Measurements from ENCODE around the gene NCOA5.

The NCOA5 gene

DNA sequence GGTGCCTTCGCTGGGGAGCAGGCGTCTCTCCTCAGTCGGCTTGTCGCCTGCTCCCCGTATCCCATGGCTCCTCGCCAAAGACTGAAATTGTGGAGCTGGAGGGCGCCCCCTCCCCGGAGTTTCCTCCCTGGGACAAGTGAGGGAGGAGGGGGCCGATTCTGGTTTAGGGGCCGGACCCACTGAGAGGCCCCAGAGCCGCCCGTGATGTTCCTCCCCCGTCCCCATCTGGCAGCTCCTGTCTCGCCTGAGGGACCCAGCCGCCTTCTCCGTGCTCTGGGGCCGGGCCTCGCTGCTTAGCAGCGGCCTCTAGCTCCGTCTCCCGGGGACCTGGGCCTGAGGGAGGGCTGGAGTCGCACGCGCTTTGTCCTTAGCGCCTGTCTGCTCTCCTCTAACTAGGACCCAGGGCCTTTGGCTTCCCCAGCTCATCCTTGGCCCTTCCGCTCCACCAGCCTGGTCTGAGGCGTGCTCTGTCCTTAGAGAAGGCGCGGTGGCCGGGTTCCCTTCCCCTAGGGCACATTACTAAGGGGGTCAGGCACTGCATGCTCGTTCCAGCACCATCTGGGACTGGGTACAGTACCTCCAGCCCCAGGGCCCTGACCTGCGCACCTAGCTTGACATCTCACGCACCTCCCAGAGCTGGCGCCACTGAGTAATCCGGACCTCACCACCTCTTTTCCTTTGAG, 31.0 kb downstream of the NCOA5 start:
- DNase-seq, result no peak

- DNase-seq, result peak; percentile 30
Measured at GRCh38 chr20:46057856-46058598, 31.7 kb downstream of the NCOA5 start.

- peak; percentile 23 for DNase-seq
Measured at GRCh38 chr20:46056970-46057855, 32.5 kb downstream of the NCOA5 start.

GRCh38 chr20:46056027-46056833, 33.5 kb downstream of the NCOA5 start:
- no peak for DNase-seq

GRCh38 chr20:46055269-46055668, 34.5 kb downstream of the NCOA5 start:
- DNase-seq, result no peak

DNA sequence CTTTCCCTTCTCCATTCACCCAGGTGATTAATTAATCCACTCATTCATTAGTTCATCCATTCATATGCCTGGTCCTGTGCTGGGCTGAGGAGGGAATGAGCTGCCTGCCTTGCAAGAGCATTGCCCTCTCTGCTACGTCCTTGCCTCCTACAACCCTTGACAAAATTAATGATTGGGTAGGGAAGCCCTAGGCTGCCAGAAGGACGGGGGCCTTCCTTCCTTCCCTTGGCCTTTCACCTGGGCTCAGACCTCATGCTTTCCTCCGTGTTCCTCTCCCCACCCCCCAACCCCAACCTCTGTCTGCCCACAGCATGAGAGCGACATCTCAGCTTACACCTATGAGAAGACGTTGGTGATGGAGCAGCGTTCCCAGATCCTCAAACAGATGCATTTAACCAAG, 35.2 kb downstream of the NCOA5 start:
- DNase-seq, result no peak

- no peak for DNase-seq
Measured at GRCh38 chr20:46053416-46053815, 36.3 kb downstream of the NCOA5 start.

DNA sequence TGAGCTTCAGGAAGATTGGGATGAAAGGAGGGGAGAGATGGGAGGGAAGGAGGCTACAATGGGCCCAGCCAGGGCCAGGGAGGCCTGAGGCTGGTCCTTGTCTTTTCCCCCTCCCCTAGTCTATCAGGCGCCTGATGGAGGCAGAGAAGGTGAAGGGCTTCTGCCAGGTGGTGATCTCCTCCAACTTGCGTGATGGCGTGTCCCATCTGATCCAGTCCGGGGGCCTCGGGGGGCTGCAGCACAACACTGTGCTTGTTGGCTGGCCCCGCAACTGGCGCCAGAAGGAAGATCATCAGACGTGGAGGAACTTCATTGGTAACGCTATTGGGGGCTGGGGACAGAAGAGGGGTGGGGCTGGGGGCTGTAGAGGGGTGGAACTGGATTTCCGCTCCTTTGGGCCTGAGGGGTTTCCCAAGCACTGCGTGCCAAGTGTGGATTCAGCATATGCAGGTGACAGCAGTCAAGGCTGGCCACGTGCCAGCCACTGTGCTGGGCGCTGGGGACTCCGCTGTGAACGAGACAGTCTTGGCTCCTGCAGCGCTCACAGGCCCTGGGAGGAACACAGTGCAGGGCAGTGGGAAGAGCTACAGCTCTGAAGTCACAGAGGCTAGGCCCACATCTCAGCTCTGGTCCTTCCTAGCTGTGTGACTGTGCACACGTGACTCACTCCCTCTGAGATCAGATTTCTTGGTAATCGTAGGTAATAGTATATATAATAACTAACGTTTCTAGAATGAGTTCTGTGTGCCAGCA, 38.0 kb downstream of the NCOA5 start:
- no peak for DNase-seq

GRCh38 chr20:46050885-46051284, 38.9 kb downstream of the NCOA5 start:
- no peak for DNase-seq

GRCh38 chr20:46050444-46050843, 39.3 kb downstream of the NCOA5 start:
- DNase-seq, result no peak

GRCh38 chr20:46049815-46050214, 39.9 kb downstream of the NCOA5 start:
- no peak for DNase-seq

DNA sequence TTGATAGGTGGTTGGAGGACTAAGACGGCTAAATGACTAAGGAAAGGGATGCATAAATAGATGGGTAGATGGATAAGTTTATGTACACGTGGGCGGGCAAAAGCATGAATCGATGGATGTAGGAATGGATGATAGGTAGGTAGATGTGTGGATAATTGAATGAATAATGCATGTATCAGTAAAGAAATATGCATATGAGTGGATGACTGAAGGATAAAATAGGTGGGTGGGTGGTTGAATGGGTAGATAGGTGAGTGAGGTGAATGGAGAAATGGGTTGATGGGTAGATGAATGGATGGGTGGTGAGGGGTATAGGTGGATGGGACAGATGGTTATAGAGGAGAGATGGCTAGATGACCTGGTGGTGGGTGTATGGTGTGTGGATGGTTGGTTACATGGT, 40.6 kb downstream of the NCOA5 start:
- no peak for DNase-seq

DNA sequence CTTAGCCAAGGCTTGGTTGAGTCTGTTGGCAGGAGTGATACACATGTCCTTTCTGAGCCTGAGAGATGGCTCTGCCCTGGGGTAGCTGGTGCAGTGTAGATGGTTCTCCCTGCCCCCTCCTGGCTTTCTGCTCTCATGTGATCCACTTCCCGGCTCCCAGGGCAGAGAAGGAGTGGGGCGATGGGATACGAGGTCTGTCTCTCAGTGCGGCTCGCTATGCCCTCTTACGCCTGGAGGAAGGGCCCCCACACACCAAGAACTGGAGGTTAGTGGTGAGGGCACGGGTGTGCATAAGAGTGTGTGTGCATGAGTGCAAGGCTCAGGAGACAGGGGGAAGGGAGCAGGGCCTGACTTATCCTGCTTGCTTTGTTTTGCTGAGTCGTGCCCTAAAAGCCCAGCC, 41.9 kb downstream of the NCOA5 start:
- no peak for DNase-seq

DNA sequence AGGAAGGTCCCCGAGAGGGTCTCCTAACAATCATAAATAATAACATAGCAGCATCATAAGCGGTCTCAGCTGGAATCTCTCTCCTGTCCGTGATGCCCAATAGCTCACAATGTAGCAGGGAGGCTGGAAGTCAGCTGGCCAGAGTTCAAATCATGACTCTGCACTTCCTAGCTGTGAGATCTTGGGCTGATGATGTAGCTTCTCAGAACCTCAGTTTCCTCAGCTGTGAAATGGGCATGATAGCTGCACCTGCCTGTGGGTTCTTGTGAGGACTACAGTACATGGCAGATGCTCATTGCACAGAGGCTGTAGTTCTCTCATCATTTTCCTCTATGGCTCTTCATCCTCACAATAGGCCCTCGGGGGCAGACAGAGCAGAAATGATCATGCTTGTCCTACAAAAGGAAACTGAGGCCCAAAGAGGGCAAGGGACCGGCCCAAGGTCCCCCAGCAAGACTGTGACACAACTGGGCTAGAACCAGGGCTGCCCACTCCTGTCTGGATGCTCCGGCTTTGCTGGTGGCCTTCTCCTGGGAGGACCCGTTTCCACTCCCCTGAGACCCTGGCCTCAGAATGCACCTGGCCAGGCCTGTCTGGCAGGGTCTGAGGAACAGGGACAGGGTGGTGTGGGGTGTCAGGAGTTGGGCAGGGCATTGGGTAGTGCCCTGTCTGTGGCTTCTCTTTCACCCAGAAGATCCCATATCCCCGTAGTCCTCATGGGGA, 43.0 kb downstream of the NCOA5 start:
- no peak for DNase-seq

DNA sequence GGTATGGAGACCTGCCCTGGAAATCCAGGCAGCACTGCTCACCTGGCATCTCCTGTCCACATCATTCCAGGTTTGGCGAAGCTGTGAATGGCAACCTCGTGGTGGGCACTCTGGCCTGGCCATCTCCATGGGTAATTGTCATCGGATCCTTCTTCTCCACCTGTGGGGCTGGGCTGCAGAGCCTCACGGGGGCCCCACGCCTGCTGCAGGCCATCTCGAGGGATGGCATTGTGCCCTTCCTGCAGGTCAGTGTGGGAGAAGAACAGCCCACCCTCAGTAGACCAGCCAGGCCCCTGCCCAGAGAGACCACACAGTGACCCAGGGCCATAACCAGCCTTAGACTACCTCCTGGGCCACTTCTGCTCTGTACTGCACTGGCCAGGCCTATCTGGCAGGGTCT, 44.9 kb downstream of the NCOA5 start:
- DNase-seq, result no peak

GRCh38 chr20:46043556-46043955, 46.2 kb downstream of the NCOA5 start:
- DNase-seq, result no peak

- peak; percentile 41 for DNase-seq
Measured at GRCh38 chr20:46040902-46041535, 48.7 kb downstream of the NCOA5 start.

DNA sequence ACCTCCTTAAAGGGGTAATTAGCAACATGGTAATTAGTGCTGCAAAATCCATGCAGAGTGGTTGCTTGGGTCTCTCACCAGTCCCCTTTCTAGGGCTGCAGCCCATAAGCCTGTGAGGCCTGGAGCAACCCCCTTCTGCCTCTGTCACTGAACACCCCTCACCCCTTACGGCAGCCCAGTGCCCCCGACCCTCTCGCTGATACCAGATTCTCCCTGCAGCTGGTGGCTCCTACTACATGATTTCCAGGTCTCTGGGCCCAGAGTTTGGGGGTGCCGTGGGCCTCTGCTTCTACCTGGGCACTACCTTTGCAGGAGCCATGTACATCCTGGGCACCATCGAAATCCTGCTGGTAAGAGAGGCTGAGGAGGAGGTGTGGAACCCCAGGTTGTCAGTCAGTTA, 52.7 kb downstream of the NCOA5 start:
- no peak for DNase-seq

DNA sequence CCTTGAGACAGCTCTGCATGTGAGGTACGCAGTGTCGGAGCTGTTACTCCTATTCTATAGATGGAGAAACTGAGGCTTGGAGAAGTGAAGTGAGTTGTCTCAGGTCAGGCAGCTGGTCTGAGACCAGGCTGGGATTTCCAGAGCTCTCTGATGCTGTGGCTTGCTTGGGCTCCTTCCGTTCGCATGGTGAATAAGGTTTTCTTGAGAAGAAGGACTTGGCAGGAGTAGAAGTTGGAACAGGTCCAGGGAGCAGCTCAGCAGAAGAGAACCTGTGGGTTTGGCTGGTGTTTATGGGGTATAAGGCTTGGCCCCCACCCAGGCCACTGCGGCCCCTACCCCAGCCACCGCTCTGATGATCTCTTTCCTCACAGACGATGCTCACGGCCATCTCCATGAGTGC, 53.4 kb downstream of the NCOA5 start:
- no peak for DNase-seq

- DNase-seq, result no peak
Measured at GRCh38 chr20:46035713-46036112, 54.0 kb downstream of the NCOA5 start.

GRCh38 chr20:46035253-46035652, 54.5 kb downstream of the NCOA5 start:
- DNase-seq, result no peak
